HCT116 (cell line): ENCODE results near the gene TMTC1. TPM values are rescaled to one million over a fixed set of nuclear protein-coding genes. Genes with fewer than 3 reads are reported as not detected.

Experiments
- ATAC-seq: fragments of 200-7000 bp; cut with Tn5 transposase; 2 replicates; pipeline ENCODE4 v1.9.1; 2020; ENCODE audit warnings: mild to moderate bottlenecking, moderate library complexity
- BruUV-seq: library from RNA; stranded (reverse); fragments of 400-500 nt; replicated peaks from 2 replicates; lab custom pipeline; 2021; lab: Mats Ljungman, UMichigan
- CTCF ChIA-PET: fragments of 300-600 bp; sonication (Branson Sonifier 250); formaldehyde crosslinking; loops from one replicate; lab custom pipeline; 2021; ENCODE audit warnings: antibody characterized with exemption; lab: Charles Lee
- POLR2A ChIA-PET: fragments of 300-600, 350-600 bp; sonication (Branson Sonifier 250); formaldehyde crosslinking; loops from one replicate; lab custom pipeline; 2021; ENCODE audit warnings: antibody characterized with exemption; lab: Charles Lee
- RAD21 ChIA-PET, 2 experiments: fragments of 300-600 bp; sonication (Branson Sonifier 250); formaldehyde crosslinking; loops; one replicate each; lab custom pipeline; 2023; ENCODE audit warnings: low total read pairs in 2 of 2; ENCODE audit not compliant: uncharacterized antibody in 2 of 2, unreplicated experiment in 2 of 2, low non-redundant PET in 1 of 2; lab: Charles Lee
- DNase-seq: peaks from one replicate; pipeline ENCODE4 v3.0.0-alpha.2; 2010; ENCODE audit warnings: low read depth, low spot score
- H2AFZ ChIP-seq: fragments of 200-600 bp; shearing (Covaris generic), sonication (generic); 2 replicates; pipeline ENCODE4 v1.6.1; 2017; ENCODE audit warnings: low read depth, mixed run types, mixed read lengths, antibody characterized with exemption, low read length; ENCODE audit not compliant: poor library complexity, severe bottlenecking
- H3K27ac ChIP-seq: 2 replicates; pipeline ENCODE4 v1.5.1; 2012; ENCODE audit warnings: low read depth, low read length
- H3K27me3 ChIP-seq: fragments of 200-600 bp; sonication (generic); 2 replicates; pipeline ENCODE4 v1.6.1; 2016; ENCODE audit warnings: mixed run types, low read length, mixed read lengths; ENCODE audit not compliant: insufficient read depth
- H3K36me3 ChIP-seq, 2 experiments: fragments of 200-500 bp in 1 of 2; fragments of 200-600 bp in 1 of 2; sonication (Bioruptor generic) in 1 of 2; sonication (generic) in 1 of 2; 2 replicates each; pipeline versions ENCODE4 v1.5.1 to v1.6.1; 2014 to 2016; ENCODE audit warnings: low read length in 2 of 2, inconsistent platforms in 1 of 2, mixed read lengths in 1 of 2, mixed run types in 1 of 2; ENCODE audit not compliant: insufficient read depth in 2 of 2, control insufficient read depth in 1 of 2
- H3K4me1 ChIP-seq, 2 experiments: fragments of 200-600 bp in 1 of 2; sonication (generic) in 1 of 2; 2 replicates each; pipeline versions ENCODE4 v1.5.1 to v1.6.1; 2012 to 2017; ENCODE audit warnings: low read length in 2 of 2, inconsistent platforms in 1 of 2, mild to moderate bottlenecking in 1 of 2, mixed read lengths in 1 of 2, mixed run types in 1 of 2, moderate library complexity in 1 of 2; ENCODE audit not compliant: insufficient read depth in 2 of 2, control insufficient read depth in 1 of 2
- H3K4me2 ChIP-seq: fragments of 200-600 bp; sonication (generic); 2 replicates; pipeline ENCODE4 v1.6.1; 2017; ENCODE audit warnings: mixed run types, low read length, mixed read lengths
- H3K4me3 ChIP-seq, 2 experiments: fragments of 200-600 bp in 1 of 2; sonication (generic) in 1 of 2; replicated peaks in 1 of 2; 2 replicates each; pipeline ENCODE4 v1.5.1; 2011 to 2016; ENCODE audit warnings: low read length in 2 of 2, control low read depth in 1 of 2, low read depth in 1 of 2, mild to moderate bottlenecking in 1 of 2, mixed read lengths in 1 of 2, mixed run types in 1 of 2
- H3K79me2 ChIP-seq: fragments of 200-600 bp; sonication (generic); 2 replicates; pipeline ENCODE4 v1.6.1; 2017; ENCODE audit warnings: mild to moderate bottlenecking, mixed run types, low read length, moderate library complexity, mixed read lengths; ENCODE audit not compliant: insufficient read depth
- H3K9ac ChIP-seq: fragments of 200-600 bp; sonication (generic); 2 replicates; pipeline ENCODE4 v1.6.1; 2016; ENCODE audit warnings: low read length, mixed read lengths
- H3K9me2 ChIP-seq: fragments of 200-600 bp; sonication (generic), shearing (Covaris generic); 2 replicates; pipeline ENCODE4 v1.6.1; 2017; ENCODE audit warnings: mixed run types, mild to moderate bottlenecking, moderate library complexity; ENCODE audit not compliant: insufficient read depth
- H3K9me3 ChIP-seq, 2 experiments: fragments of 200-500 bp in 1 of 2; fragments of 200-600 bp in 1 of 2; sonication (Bioruptor generic) in 1 of 2; sonication (generic) in 1 of 2; 2 replicates each; pipeline ENCODE4 v1.6.1; 2014 to 2017; ENCODE audit warnings: low read length in 2 of 2, mixed read lengths in 2 of 2, inconsistent platforms in 1 of 2, low read depth in 1 of 2, mild to moderate bottlenecking in 1 of 2, mixed run types in 1 of 2, moderate library complexity in 1 of 2; ENCODE audit not compliant: control insufficient read depth in 1 of 2, insufficient read depth in 1 of 2
- H4K20me1 ChIP-seq: fragments of 200-600 bp; sonication (generic), shearing (Covaris generic); 2 replicates; pipeline ENCODE4 v1.6.1; 2017; ENCODE audit warnings: mixed run types, mild to moderate bottlenecking, moderate library complexity; ENCODE audit not compliant: insufficient read depth
- CBX3 ChIP-seq: IDR thresholded peaks from 2 replicates; pipeline ENCODE4 v1.6.1; 2012; ENCODE audit warnings: low read depth
- CEBPB ChIP-seq: IDR thresholded peaks from 2 replicates; pipeline ENCODE4 v1.6.1; 2012; ENCODE audit warnings: low read depth
- EGR1 ChIP-seq: IDR thresholded peaks from 2 replicates; pipeline ENCODE4 v1.6.1; 2012; ENCODE audit warnings: low read depth
- ELF1 ChIP-seq: IDR thresholded peaks from 2 replicates; pipeline ENCODE4 v1.6.1; 2012; ENCODE audit warnings: low read depth, borderline replicate concordance
- EZH2 ChIP-seq: fragments of 200-600 bp; sonication (generic); IDR thresholded peaks from 2 replicates; pipeline ENCODE4 v1.6.1; 2017; ENCODE audit warnings: antibody characterized with exemption, mixed run types
- EZH2phosphoT487 ChIP-seq: fragments of 200-600 bp; IDR thresholded peaks from 2 replicates; pipeline ENCODE4 v1.6.1; 2018; ENCODE audit warnings: antibody characterized with exemption, borderline replicate concordance
- JUND ChIP-seq: IDR thresholded peaks from 2 replicates; pipeline ENCODE4 v1.6.1; 2012
- MAX ChIP-seq: IDR thresholded peaks from 2 replicates; pipeline ENCODE4 v1.6.1; 2012
- POLR2A ChIP-seq: IDR thresholded peaks from 2 replicates; pipeline ENCODE4 v1.7.0; 2011; ENCODE audit warnings: borderline replicate concordance; ENCODE audit not compliant: insufficient read depth, insufficient read length; ENCODE audit errors: extremely low read depth
- POLR2AphosphoS5 ChIP-seq: IDR thresholded peaks from 2 replicates; pipeline ENCODE4 v1.6.1; 2011; ENCODE audit warnings: mild to moderate bottlenecking, low read depth, low read length, moderate library complexity
- REST ChIP-seq: IDR thresholded peaks from 2 replicates; pipeline ENCODE4 v1.6.1; 2012; ENCODE audit warnings: low read depth
- SIN3A ChIP-seq: IDR thresholded peaks from 2 replicates; pipeline ENCODE4 v1.6.1; 2012; ENCODE audit warnings: low read depth
- SP1 ChIP-seq: IDR thresholded peaks from 2 replicates; pipeline ENCODE4 v1.6.1; 2012; ENCODE audit warnings: low read depth
- SRF ChIP-seq: IDR thresholded peaks from 2 replicates; pipeline ENCODE4 v1.6.1; 2012; ENCODE audit warnings: low read depth
- TCF7L2 ChIP-seq: IDR thresholded peaks from 2 replicates; pipeline ENCODE4 v1.7.0; 2011; ENCODE audit warnings: borderline replicate concordance, inconsistent platforms; ENCODE audit not compliant: insufficient read depth, insufficient read length; ENCODE audit errors: extremely low read depth
- YY1 ChIP-seq: IDR thresholded peaks from 2 replicates; pipeline ENCODE4 v1.6.1; 2011; ENCODE audit warnings: low read length, low read depth, moderate library complexity, mild to moderate bottlenecking; ENCODE audit not compliant: insufficient replicate concordance; ENCODE audit errors: extremely low read depth
- ZFX ChIP-seq: fragments of 450-650 bp; IDR thresholded peaks from 2 replicates; pipeline ENCODE4 v1.6.1; 2017
- ZNF274 ChIP-seq: fragments of 200-500 bp; sonication (Bioruptor generic); IDR thresholded peaks from 2 replicates; pipeline ENCODE4 v1.6.1; 2014; ENCODE audit warnings: mild to moderate bottlenecking, low read depth, low read length, inconsistent platforms
- intact Hi-C: fragments of 100-400 bp; cut with micrococcal nuclease; formaldehyde crosslinking; loops from 2 replicates; pipeline ENCODE4 v1.10.0; 2022
- total RNA-seq: library from RNA; stranded (reverse); gene quantifications from one replicate; pipeline ENCODE4 v1.2.1, GENCODE V29; 2021; ENCODE audit not compliant: unreplicated experiment
- TF ChIP-seq, protein P1 (sequence below): IDR thresholded peaks from 2 replicates; pipeline ENCODE4 v1.6.1; 2012
- TF ChIP-seq, protein P2 (sequence below), 3 experiments: fragments of 200-600 bp in 1 of 3; sonication (generic) in 1 of 3; IDR thresholded peaks in 2 of 3; conservative IDR thresholded peaks in 1 of 3; 2 replicates each; pipeline ENCODE4 v1.5.1; 2012 to 2017; ENCODE audit warnings: low read depth in 2 of 3, low read length in 2 of 3, antibody characterized with exemption in 1 of 3, borderline replicate concordance in 1 of 3, control low read depth in 1 of 3, mild to moderate bottlenecking in 1 of 3, mixed read lengths in 1 of 3, mixed run types in 1 of 3, moderate library complexity in 1 of 3; ENCODE audit not compliant: insufficient read depth in 1 of 3

TMTC1 gene
- total RNA-seq, 1 experiment from 2014 or later = 2.0 TPM

DNA sequence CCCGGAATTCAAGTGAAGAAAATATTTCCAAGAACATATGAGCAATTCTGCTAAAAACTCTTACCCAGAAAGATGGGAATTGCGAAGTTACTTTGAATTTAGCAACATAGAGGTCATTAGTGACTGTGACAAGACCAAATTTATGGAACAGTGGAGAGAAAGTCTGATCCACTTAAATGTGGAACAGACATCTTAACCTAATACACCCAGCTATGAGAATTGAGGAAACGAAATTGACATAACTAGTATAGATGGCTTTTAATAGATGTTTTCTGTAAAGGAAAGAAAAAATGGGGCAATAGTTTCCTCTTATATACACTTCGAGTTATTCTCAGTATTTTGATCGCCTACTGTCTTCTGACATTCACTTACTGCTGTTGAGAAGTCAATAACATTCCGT lies 290.9 kb downstream of the TMTC1 start:
- no peaks in the 10 kb centered on the region for H4K20me1 ChIP-seq
- H3K4me1 ChIP-seq = no peaks in the 10 kb centered on the region
- H3K27me3 ChIP-seq = no peaks in the 10 kb centered on the region
- no peak overlapping the region for H3K4me2 ChIP-seq
- no peak overlapping the region for H3K9ac ChIP-seq
- intact Hi-C loops = no loop called here
- no peak overlapping the region for H3K4me3 ChIP-seq
- H3K79me2 ChIP-seq = no peaks in the 10 kb centered on the region
- CTCF ChIA-PET = no interaction called here
- H2AFZ ChIP-seq = no peak overlapping the region
- no peaks in the 10 kb centered on the region for H3K9me3 ChIP-seq
- no TSS peak for BruUV-seq
- TF ChIP-seq SP1 = no peak
- no peak for TF ChIP-seq POLR2AphosphoS5
- TF ChIP-seq SIN3A = no peak
- TF ChIP-seq, protein P1, sequence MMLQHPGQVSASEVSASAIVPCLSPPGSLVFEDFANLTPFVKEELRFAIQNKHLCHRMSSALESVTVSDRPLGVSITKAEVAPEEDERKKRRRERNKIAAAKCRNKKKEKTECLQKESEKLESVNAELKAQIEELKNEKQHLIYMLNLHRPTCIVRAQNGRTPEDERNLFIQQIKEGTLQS = no peak
- no peak for TF ChIP-seq YY1
- TF ChIP-seq EGR1 = no peak
- TF ChIP-seq ELF1 = no peak
- TF ChIP-seq CEBPB = no peak
- TF ChIP-seq MAX = no peak
- TF ChIP-seq ZNF274 = no peak
- TF ChIP-seq CBX3 = no peak
- no peak for TF ChIP-seq EZH2phosphoT487
- TF ChIP-seq, protein P2, sequence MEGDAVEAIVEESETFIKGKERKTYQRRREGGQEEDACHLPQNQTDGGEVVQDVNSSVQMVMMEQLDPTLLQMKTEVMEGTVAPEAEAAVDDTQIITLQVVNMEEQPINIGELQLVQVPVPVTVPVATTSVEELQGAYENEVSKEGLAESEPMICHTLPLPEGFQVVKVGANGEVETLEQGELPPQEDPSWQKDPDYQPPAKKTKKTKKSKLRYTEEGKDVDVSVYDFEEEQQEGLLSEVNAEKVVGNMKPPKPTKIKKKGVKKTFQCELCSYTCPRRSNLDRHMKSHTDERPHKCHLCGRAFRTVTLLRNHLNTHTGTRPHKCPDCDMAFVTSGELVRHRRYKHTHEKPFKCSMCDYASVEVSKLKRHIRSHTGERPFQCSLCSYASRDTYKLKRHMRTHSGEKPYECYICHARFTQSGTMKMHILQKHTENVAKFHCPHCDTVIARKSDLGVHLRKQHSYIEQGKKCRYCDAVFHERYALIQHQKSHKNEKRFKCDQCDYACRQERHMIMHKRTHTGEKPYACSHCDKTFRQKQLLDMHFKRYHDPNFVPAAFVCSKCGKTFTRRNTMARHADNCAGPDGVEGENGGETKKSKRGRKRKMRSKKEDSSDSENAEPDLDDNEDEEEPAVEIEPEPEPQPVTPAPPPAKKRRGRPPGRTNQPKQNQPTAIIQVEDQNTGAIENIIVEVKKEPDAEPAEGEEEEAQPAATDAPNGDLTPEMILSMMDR (IDR thresholded peaks at IDR 0.05 in 2 of 3, conservative IDR thresholded peaks at IDR 0.05 in 1 of 3; ENCODE audit: borderline replicate concordance in 1 of 3, insufficient read depth in 1 of 3, low read depth in 2 of 3, low read length in 2 of 3) = no peak
- TF ChIP-seq JUND = no peak
- TF ChIP-seq EZH2 = no peak
- no peak for TF ChIP-seq TCF7L2
- TF ChIP-seq POLR2A = no peak
- TF ChIP-seq SRF = no peak
- TF ChIP-seq ZFX = no peak
- no peak for TF ChIP-seq REST
- no peaks in the 10 kb centered on the region for H3K36me3 ChIP-seq
- POLR2A ChIA-PET = no interaction called here
- RAD21 ChIA-PET = no interaction called here
- no peaks in the 10 kb centered on the region for H3K9me2 ChIP-seq
- H3K27ac ChIP-seq = no peak overlapping the region
- DNase-seq = no peak
- no peak for ATAC-seq
